Ishikawa (cell line): ENCODE measurements around the gene PRR35.

Experiments
- CEBPB ChIP-seq: IDR thresholded peaks from 2 replicates; pipeline ENCODE4 v1.6.1; 2012
- CREB1 ChIP-seq: IDR thresholded peaks from 2 replicates; pipeline ENCODE4 v1.6.1; 2012; ENCODE audit warnings: low read depth
- EP300 ChIP-seq: IDR thresholded peaks from 2 replicates; pipeline ENCODE4 v1.6.1; 2012; ENCODE audit warnings: borderline replicate concordance
- FOXM1 ChIP-seq: IDR thresholded peaks from 2 replicates; pipeline ENCODE4 v1.6.1; 2012; ENCODE audit warnings: low read depth, borderline replicate concordance
- NFIC ChIP-seq: IDR thresholded peaks from 2 replicates; pipeline ENCODE4 v1.6.1; 2012
- RAD21 ChIP-seq: IDR thresholded peaks from 2 replicates; pipeline ENCODE4 v1.6.1; 2012; ENCODE audit warnings: low read depth
- REST ChIP-seq: IDR thresholded peaks from 2 replicates; pipeline ENCODE4 v1.6.1; 2012; ENCODE audit warnings: low read depth, mild to moderate bottlenecking
- TAF1 ChIP-seq: IDR thresholded peaks from 2 replicates; pipeline ENCODE4 v1.6.1; 2012; ENCODE audit warnings: low read depth, mild to moderate bottlenecking
- TCF12 ChIP-seq: IDR thresholded peaks from 2 replicates; pipeline ENCODE4 v1.6.1; 2012; ENCODE audit warnings: low read depth
- USF1 ChIP-seq: IDR thresholded peaks from 2 replicates; pipeline ENCODE4 v1.6.1; 2012
- YY1 ChIP-seq: IDR thresholded peaks from 2 replicates; pipeline ENCODE4 v1.6.1; 2012; ENCODE audit warnings: low read depth

- TF ChIP-seq CEBPB = no peak
- no peak for TF ChIP-seq FOXM1
- TF ChIP-seq TAF1 = no peak
- no peak for TF ChIP-seq TCF12
- no peak for TF ChIP-seq USF1
- no peak for TF ChIP-seq RAD21
- no peak for TF ChIP-seq CREB1
- TF ChIP-seq REST = no peak
- no peak for TF ChIP-seq NFIC
- TF ChIP-seq EP300 = no peak
- TF ChIP-seq YY1 = no peak
Observed at GRCh38 chr16:548586-548985, 11.6 kb upstream of the PRR35 start.
